WTC11 (cell line): Measurements from ENCODE around the gene NLGN1.

Experiments
- CTCF ChIP-seq: fragments of 200-600 bp; IDR thresholded peaks from 2 replicates; pipeline ENCODE4 v1.8.0; 2022; ENCODE audit warnings: antibody characterized with exemption
- PRDM15 ChIP-seq: sonication (generic); formaldehyde crosslinking; IDR thresholded peaks from 2 replicates; pipeline ENCODE4 v1.8.0; 2022; ENCODE audit warnings: missing genetic modification reagents
- ZBTB21 ChIP-seq: sonication (generic); formaldehyde crosslinking; IDR thresholded peaks from 2 replicates; pipeline ENCODE4 v1.8.1; 2023; ENCODE audit warnings: mild to moderate bottlenecking, missing genetic modification reagents, borderline replicate concordance

- TF ChIP-seq CTCF: no peak
- TF ChIP-seq ZBTB21 (CRISPR knock-in tag): no peak
- TF ChIP-seq PRDM15 (CRISPR knock-in tag): no peak
Measured at GRCh38 chr3:174116421-174116820, 718.9 kb downstream of the NLGN1 start.
